ENCODE measurements around the gene SAMD11.

The SAMD11 gene

DNA sequence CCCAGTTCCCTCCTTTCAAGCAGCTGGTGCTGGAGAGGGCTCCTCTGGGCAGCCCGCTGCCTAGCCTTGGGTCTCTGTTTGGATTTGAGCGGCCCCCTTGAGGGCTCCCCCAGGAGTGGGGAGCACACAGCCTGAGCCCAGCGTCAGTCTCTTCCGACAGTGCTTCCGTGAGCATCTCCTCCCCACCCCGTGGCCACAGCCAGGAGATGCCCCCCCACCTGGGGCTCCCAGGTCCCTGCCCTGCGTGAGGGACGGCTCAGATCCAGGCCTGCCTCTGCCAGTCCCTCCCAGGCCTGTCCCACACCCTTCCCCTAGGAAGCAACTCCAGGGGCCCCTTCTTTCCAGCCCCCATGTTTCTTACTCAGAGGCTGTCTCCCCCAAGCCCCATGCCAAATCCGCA, 3.5 kb downstream of the SAMD11 start:
- TF ChIP-seq, protein P1, sequence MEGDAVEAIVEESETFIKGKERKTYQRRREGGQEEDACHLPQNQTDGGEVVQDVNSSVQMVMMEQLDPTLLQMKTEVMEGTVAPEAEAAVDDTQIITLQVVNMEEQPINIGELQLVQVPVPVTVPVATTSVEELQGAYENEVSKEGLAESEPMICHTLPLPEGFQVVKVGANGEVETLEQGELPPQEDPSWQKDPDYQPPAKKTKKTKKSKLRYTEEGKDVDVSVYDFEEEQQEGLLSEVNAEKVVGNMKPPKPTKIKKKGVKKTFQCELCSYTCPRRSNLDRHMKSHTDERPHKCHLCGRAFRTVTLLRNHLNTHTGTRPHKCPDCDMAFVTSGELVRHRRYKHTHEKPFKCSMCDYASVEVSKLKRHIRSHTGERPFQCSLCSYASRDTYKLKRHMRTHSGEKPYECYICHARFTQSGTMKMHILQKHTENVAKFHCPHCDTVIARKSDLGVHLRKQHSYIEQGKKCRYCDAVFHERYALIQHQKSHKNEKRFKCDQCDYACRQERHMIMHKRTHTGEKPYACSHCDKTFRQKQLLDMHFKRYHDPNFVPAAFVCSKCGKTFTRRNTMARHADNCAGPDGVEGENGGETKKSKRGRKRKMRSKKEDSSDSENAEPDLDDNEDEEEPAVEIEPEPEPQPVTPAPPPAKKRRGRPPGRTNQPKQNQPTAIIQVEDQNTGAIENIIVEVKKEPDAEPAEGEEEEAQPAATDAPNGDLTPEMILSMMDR (IDR thresholded peaks at IDR 0.05; ENCODE audit: low read depth, low read length, missing control alignments) = no peak
- no peak overlapping the region for H3K4me3 ChIP-seq (replicated peaks; ENCODE audit: low read depth, low read length)
- DNase-seq (ENCODE audit: extremely low read depth, low read depth) = no peak

DNA sequence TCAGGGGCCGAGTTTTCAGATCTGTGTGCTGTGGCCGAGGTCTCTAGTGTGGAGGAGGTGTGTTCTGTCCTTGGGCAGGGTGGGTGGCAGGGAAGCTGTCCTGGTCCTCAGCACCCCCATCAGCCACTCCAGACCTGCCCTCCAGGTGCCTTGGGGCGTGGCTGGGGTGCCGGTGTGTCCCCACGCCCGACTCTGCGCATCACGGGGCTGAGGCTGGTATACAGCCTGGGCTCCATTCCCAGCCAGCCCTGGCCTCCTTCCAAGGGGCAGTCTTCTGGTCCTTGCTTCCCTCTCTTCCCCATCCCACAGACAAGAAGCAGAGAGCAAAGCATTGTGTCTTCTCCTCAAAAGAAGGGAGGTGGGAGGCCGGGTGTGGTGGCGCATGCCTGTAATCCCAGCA, 4.0 kb downstream of the SAMD11 start:
- H3K4me3 ChIP-seq (replicated peaks; ENCODE audit: low read depth, low read length) = no peak overlapping the region
- DNase-seq (ENCODE audit: extremely low read depth, low read depth) = no peak
- TF ChIP-seq, protein P1 (IDR thresholded peaks at IDR 0.05; ENCODE audit: low read depth, low read length, missing control alignments) = no peak

GRCh38 chr1:928825-929661, 5.3 kb downstream of the SAMD11 start:
- TF ChIP-seq, protein P1 (IDR thresholded peaks at IDR 0.05; ENCODE audit: low read depth, low read length, missing control alignments) = no peak
- H3K4me3 ChIP-seq (replicated peaks; ENCODE audit: low read depth, low read length) = no peak overlapping the region
- DNase-seq (ENCODE audit: extremely low read depth, low read depth) = no peak

GRCh38 chr1:929712-930632, 6.2 kb downstream of the SAMD11 start:
- TF ChIP-seq, protein P1 (IDR thresholded peaks at IDR 0.05; ENCODE audit: low read depth, low read length, missing control alignments) = no peak
- no peak for DNase-seq (ENCODE audit: extremely low read depth, low read depth)

GRCh38 chr1:930633-931138, 7.0 kb downstream of the SAMD11 start:
- no peak overlapping the region for H3K4me3 ChIP-seq (replicated peaks; ENCODE audit: low read depth, low read length)
- TF ChIP-seq, protein P1 (IDR thresholded peaks at IDR 0.05; ENCODE audit: low read depth, low read length, missing control alignments) = no peak
- DNase-seq (ENCODE audit: extremely low read depth, low read depth) = no peak

More at GRCh38 chr1:929712-930632, 6.2 kb downstream of the SAMD11 start:
- no peak overlapping the region for H3K4me3 ChIP-seq (replicated peaks; ENCODE audit: low read depth, low read length)

DNA sequence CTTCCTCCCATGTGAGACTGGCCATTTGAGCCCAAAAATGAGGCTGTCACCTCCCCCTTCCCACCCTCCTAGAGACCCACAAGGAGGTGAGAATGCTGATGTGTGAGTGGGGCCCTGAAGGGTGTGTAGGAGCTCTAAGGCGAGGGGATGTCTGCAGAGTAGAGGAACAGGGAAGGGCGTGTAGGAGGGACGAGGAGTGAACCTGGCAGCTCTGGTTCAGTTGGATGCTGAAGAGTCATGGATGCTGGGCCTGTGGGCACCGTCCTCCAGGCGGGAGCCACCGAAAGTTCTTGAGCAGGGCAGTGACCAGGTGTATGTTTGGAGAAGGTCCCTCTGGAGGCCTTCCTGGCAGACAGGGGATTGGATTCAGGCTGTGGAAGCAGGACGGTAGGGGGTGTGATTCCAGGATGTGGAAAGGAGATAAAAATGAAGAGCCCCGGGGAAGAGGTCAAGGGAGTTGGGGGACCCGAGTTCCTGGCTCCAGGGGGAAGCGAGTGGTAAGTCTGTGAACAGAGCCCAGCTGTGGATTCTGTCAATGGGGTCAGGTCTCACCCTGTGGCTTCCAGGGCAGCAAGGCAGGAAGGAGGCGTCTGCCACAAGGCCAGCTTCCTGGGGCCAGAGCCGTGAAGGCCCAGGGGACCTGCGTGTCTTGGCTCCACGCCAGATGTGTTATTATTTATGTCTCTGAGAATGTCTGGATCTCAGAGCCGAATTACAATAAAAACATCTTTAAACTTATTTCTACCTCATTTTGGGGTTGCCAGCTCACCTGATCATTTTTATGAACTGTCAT, 7.9 kb downstream of the SAMD11 start:
- TF ChIP-seq, protein P1 (IDR thresholded peaks at IDR 0.05; ENCODE audit: low read depth, low read length, missing control alignments) = no peak

More for the DNA sequence above, 7.9 kb downstream of the SAMD11 start:
- no peak for DNase-seq (ENCODE audit: extremely low read depth, low read depth)
- H3K4me3 ChIP-seq (replicated peaks; ENCODE audit: low read depth, low read length) = no peak overlapping the region

All from HFF-Myc (cell line).